Panc1 (cell line): ENCODE results near the gene SSBP2. TPM values are rescaled to one million over a fixed set of nuclear protein-coding genes. Genes with fewer than 3 reads are reported as not detected.
"Not testable (repeated sequence)": the region's sequence is repeated elsewhere in the genome, so short reads cannot be mapped to it uniquely, and the experiment has no call there.

Experiments used
- ATAC-seq: fragments of 200-7000 bp; cut with Tn5 transposase; 2 replicates; pipeline ENCODE4 v1.9.1; 2020; ENCODE audit warnings: mild to moderate bottlenecking, moderate library complexity
- BruUV-seq: library from RNA; stranded (reverse); fragments of 400-500 nt; replicated peaks from 2 replicates; lab custom pipeline; 2021; lab: Mats Ljungman, UMichigan
- CTCF ChIA-PET: fragments of 300-600 bp; sonication (Branson Sonifier 250); formaldehyde crosslinking; loops from one replicate; lab custom pipeline; 2022; ENCODE audit warnings: antibody characterized with exemption; lab: Charles Lee
- POLR2A ChIA-PET: fragments of 300-600 bp; sonication (Branson Sonifier 250); formaldehyde crosslinking; loops from one replicate; lab custom pipeline; 2022; ENCODE audit warnings: antibody characterized with exemption; lab: Charles Lee
- DNase-seq: peaks from one replicate; pipeline ENCODE4 v3.0.0-alpha.2; 2010; ENCODE audit warnings: low read depth, low spot score
- H3K27ac ChIP-seq: 2 replicates; pipeline ENCODE4 v1.5.1; 2011; ENCODE audit warnings: mild to moderate bottlenecking, low read length, inconsistent platforms
- H3K27me3 ChIP-seq: fragments of 200-500 bp; sonication (Bioruptor generic); 2 replicates; pipeline ENCODE4 v1.6.0; 2014; ENCODE audit warnings: low read length, inconsistent platforms; ENCODE audit not compliant: control insufficient read depth, insufficient read depth
- H3K36me3 ChIP-seq: fragments of 200-500 bp; sonication (Bioruptor generic); 2 replicates; pipeline ENCODE4 v1.5.1; 2014; ENCODE audit warnings: inconsistent platforms, mild to moderate bottlenecking, low read length, moderate library complexity; ENCODE audit not compliant: control insufficient read depth, insufficient read depth
- H3K4me1 ChIP-seq: 2 replicates; pipeline ENCODE4 v1.5.1; 2011; ENCODE audit warnings: inconsistent platforms, mild to moderate bottlenecking, low read length, moderate library complexity; ENCODE audit not compliant: control insufficient read depth, insufficient read depth
- H3K4me3 ChIP-seq, 2 experiments: 2 replicates each; pipeline ENCODE4 v1.5.1; 2011 to 2012; ENCODE audit warnings: low read depth in 2 of 2, low read length in 2 of 2, mild to moderate bottlenecking in 2 of 2, inconsistent platforms in 1 of 2, moderate library complexity in 1 of 2
- H3K9me3 ChIP-seq: fragments of 200-500 bp; sonication (Bioruptor generic); 2 replicates; pipeline ENCODE4 v1.5.1; 2014; ENCODE audit warnings: low read depth, mild to moderate bottlenecking, inconsistent platforms, low read length, moderate library complexity; ENCODE audit not compliant: control insufficient read depth, insufficient read depth
- CTCF ChIP-seq: fragments of 450-650 bp; IDR thresholded peaks from 2 replicates; pipeline ENCODE4 v1.5.1; 2017; ENCODE audit warnings: mild to moderate bottlenecking
- POLR2AphosphoS5 ChIP-seq: IDR thresholded peaks from 2 replicates; pipeline ENCODE4 v1.6.1; 2012; ENCODE audit warnings: mild to moderate bottlenecking, low read depth, low read length, moderate library complexity
- REST ChIP-seq, 2 experiments: IDR thresholded peaks; 2 replicates each; pipeline ENCODE4 v1.6.1; 2011 to 2012; ENCODE audit warnings: low read depth in 2 of 2, control low read depth in 1 of 2, low read length in 1 of 2, mild to moderate bottlenecking in 1 of 2, moderate library complexity in 1 of 2; ENCODE audit not compliant: insufficient read depth in 1 of 2
- SIN3A ChIP-seq: IDR thresholded peaks from 2 replicates; pipeline ENCODE4 v1.6.1; 2012; ENCODE audit warnings: low read depth, mild to moderate bottlenecking, low read length, moderate library complexity, borderline replicate concordance; ENCODE audit not compliant: insufficient read depth
- TCF7L2 ChIP-seq: IDR thresholded peaks from 2 replicates; pipeline ENCODE4 v1.6.1; 2011; ENCODE audit warnings: mild to moderate bottlenecking, low read depth, low read length, inconsistent platforms
- in situ Hi-C: cut with HindIII; loops from 2 replicates; pipeline ENCODE4 v1.10.0; 2016; ENCODE audit warnings: low sequenced_read_pairs, low pct_unique_long_range_greater_than_20kb
- intact Hi-C: fragments of 100-400 bp; cut with micrococcal nuclease; formaldehyde crosslinking; loops from one replicate; pipeline ENCODE4 v1.10.0; 2022; ENCODE audit not compliant: unreplicated experiment
- total RNA-seq: library from RNA; stranded (reverse); gene quantifications from one replicate; pipeline ENCODE4 v1.2.1, GENCODE V29; 2021; ENCODE audit not compliant: unreplicated experiment

SSBP2 gene
- total RNA-seq, 1 experiment from 2014 or later = 16.3 TPM

- POLR2A ChIA-PET = interaction anchor here (0.6 kb wide), 1 partner anchor 53 kb away, joined by 4 read pairs; no protein-coding TSS in a partner anchor
These were observed 268.3 kb downstream of the SSBP2 start for GRCh38 chr5:81482595-81482994.

GRCh38 chr5:81473395-81473794, 277.5 kb downstream of the SSBP2 start:
- DNase-seq, CTCF ChIA-PET, BruUV-seq, H3K36me3 ChIP-seq, intact Hi-C loops, ATAC-seq, POLR2A ChIA-PET, H3K27ac ChIP-seq, H3K4me3 ChIP-seq, H3K9me3 ChIP-seq, in situ Hi-C loops, H3K4me1 ChIP-seq, H3K27me3 ChIP-seq: not testable (repeated sequence)

More at GRCh38 chr5:81482595-81482994, 268.3 kb downstream of the SSBP2 start:
- no peak for TF ChIP-seq TCF7L2
- no peak for TF ChIP-seq REST (IDR thresholded peaks at IDR 0.05; ENCODE audit: insufficient read depth in 1 of 2, low read depth in 2 of 2, low read length in 1 of 2)
- TF ChIP-seq SIN3A = no peak
- TF ChIP-seq CTCF = no peak
- no peak for TF ChIP-seq POLR2AphosphoS5
- ATAC-seq (no peak), DNase-seq (no peak)
- H3K27ac ChIP-seq = no peak overlapping the region
- H3K9me3 ChIP-seq = no peaks in the 10 kb centered on the region
- H3K4me3 ChIP-seq = no peak overlapping the region
- no peaks in the 10 kb centered on the region for H3K27me3 ChIP-seq
- H3K36me3 ChIP-seq = no peaks in the 10 kb centered on the region
- CTCF ChIA-PET = interaction anchor here (0.6 kb wide), 1 partner anchor 10 kb away, joined by 4 read pairs; no protein-coding TSS in a partner anchor
- in situ Hi-C loops = no loop called here
- no TSS peak for BruUV-seq
- H3K4me1 ChIP-seq = no peaks in the 10 kb centered on the region
- intact Hi-C loops = no loop called here

GRCh38 chr5:81469676-81470075, 281.2 kb downstream of the SSBP2 start:
- DNase-seq = no peak
- H3K36me3 ChIP-seq = no peaks in the 10 kb centered on the region
- TF ChIP-seq SIN3A (no peak), REST (IDR thresholded peaks at IDR 0.05; ENCODE audit: insufficient read depth in 1 of 2, low read depth in 2 of 2, low read length in 1 of 2) (no peak), CTCF (no peak)
- no peak overlapping the region for H3K4me3 ChIP-seq
- BruUV-seq = no TSS peak
- ATAC-seq = no peak
- ChIA-PET POLR2A (no interaction called here), CTCF (no interaction called here)
- H3K27ac ChIP-seq = no peak overlapping the region
- no peaks in the 10 kb centered on the region; the same call in 1 of the 2 replicates for H3K9me3 ChIP-seq
- in situ Hi-C loops (no loop called here), intact Hi-C loops (no loop called here)
- no peaks in the 10 kb centered on the region for H3K27me3 ChIP-seq
- H3K4me1 ChIP-seq = no peaks in the 10 kb centered on the region
